ENCODE measurements around the gene TTLL1. TPM values are rescaled to one million over a fixed set of nuclear protein-coding genes. Genes with fewer than 3 reads are reported as not detected.

The TTLL1 gene
- 1.6 and 2.5 TPM in 2 replicates for total RNA-seq (2014; rRNA removed; shearing (Covaris generic))

DNA sequence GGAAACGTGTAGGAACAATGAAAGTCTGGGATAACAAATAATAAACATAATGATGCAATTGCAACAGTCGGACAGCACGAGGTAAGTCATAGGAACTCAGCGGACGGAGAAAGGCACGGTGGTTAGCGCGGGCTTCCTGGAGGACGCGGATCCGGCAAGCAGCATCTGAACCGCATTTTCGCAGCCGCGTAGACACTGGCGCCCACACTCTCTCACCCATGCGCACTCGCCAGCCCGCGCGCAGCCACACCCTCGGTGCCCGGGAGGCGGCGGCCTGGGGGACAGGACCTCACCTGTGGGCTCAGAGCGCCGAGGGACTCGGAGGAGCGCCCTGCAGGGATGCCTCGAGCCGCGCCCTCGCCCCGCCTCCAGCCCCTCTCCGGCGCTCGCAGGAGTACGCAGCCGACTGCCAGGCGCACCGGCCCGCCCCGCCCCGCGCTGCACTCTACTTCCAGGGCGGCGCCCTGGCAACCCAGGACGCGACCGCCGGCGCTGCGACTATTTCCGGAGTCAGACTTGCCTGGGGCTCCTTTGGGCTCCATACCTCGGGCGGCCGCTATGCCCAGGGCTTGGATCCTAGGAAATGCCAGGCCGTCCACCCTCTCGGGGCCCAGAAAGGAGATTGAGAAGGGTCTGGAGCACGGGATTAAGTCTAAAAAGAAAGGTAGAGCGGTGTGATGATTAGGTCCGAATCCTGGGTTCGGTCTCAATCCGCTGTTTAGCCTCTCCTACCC, at the start of gene TTLL1:
Gene TTLL1, minus strand, starts transcription at position 408 of the 734 bp plus-strand sequence. CDS start 13,805 bp downstream, outside the sequence.
- peak; percentile 79 for DNase-seq (ENCODE audit: low spot score)

DNA sequence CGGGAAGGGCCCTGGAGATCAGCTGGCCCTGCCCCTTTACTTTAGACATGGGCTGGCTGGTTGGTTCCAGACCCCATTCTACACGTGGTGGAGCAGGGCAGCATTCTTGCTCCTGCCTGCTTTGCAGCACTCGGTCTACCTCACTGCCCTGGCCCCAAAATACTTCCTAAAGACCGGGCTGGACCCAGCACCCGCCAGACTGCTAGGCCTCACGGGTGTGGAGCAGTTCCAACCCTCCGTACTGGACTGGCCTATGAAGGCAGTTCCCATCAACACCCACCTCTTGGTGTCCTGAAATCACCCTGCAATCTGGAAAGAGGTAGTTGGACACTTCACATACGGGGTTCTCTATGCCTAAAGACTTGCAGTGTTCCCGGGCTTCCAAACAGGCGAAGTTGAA, 47.6 kb upstream of the TTLL1 start:
- no peak for DNase-seq (ENCODE audit: low spot score)

DNA sequence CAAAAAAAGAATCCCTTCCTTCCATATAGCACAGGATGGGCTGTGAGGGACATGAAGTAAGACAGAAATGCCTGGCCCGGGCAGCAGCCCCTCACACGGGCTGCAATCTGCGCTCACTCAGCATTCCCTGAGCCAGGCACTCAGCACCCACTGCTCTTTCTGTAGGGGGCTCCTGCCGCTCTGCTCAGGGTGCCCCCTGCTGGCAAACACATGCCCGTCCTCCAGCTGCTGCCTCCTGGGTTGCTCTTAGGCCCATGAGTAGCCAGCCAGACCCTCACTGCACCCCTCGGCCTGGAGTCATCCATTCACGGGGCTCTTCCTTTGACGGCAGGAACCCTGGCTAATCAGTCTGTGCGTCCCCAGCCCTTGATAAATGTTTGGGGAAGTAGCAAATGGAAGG, 47.1 kb upstream of the TTLL1 start:
- DNase-seq (ENCODE audit: low spot score) = no peak

DNA sequence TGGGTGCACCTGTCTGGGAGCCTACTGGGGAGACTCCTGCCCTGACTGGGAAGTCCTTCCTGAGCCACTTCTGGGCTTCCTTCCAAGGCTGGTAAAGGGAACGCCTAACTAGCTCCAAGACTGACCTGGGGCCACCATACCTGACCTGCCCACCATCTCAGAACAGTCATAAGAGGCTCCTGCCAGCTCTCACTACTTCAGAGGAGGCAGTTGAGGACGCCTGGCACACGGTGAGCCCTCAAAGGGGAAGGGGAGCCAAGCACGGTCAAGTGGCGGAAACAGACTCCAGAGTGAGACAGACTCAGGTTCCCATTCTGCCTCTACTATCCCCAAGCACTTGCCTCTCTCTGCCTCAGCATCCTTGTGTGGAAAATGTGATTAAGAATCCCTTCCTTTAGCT, 46.4 kb upstream of the TTLL1 start:
- DNase-seq (ENCODE audit: low spot score) = no peak

DNA sequence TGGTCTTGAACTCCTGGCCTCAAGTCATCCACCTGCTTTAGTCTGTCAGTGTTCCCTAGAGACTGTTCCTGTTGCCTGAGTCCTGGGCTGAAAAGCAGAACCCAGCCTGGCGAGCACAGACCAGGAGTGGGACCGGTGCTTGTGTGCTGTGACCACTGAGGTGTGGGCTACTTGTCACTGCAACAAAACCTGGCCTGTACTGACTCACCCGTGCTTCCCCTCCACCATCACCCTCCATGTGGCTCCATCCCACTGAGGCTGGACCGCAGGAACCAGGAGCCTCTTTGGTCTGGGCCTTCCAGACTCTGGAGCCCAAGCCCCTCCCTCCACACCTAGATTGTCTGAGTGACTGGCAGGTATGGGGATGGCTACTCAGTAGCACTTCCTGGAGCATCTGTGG, 45.4 kb upstream of the TTLL1 start:
- DNase-seq (ENCODE audit: low spot score) = no peak

DNA sequence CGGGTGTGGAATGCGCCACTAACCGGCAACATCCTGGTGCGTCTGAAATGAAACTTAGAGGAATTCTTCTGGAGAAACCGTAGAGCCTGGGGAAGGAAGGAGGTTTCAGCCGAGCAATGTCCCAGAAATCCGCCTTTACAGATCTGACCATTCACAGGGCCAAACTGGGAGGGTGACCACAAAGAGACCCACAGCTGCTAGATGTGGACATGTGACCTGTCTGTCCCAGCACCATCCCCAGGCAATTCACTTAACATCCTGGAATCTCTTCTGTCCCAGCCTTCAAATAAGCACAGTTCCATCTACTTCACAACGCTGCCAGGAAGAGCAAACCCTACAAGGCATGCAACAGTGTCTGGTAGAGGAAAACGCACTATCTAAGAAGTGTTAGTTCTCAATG, 44.2 kb upstream of the TTLL1 start:
- no peak for DNase-seq (ENCODE audit: low spot score)

DNA sequence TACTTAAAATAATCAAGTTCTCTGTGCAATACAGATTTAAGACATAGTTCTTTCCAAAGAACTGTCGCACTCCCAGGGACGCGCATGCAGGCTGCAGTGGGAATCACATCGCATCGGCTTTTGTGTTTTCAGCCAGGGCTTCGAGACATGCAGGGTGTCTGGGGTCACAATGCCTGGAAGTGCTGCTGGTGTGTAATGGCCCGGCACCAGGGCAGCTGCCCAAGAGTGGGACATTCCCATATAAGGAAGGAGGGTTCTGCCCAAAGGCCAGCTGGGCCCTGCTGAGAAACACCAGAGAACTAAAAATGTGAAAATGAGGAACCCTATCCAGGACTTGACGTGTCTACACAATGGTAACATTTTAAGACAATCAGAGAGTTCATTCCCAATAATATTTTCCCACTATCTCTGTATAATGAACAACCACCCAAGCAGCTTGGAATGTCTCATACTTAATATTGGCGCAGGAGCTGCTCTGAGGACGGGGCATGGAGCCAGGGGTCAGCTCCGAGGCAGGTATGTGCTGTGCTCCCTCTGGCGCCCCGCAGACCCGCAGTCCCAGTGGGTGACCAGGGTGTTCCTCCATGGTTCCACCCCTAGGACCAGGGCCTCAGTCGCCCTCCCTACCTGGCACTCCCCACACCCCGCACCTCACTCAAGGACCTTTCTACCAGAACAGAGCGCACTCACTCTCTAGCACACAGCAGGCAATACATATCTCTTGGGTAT, 42.7 kb upstream of the TTLL1 start:
- DNase-seq (ENCODE audit: low spot score) = no peak

DNA sequence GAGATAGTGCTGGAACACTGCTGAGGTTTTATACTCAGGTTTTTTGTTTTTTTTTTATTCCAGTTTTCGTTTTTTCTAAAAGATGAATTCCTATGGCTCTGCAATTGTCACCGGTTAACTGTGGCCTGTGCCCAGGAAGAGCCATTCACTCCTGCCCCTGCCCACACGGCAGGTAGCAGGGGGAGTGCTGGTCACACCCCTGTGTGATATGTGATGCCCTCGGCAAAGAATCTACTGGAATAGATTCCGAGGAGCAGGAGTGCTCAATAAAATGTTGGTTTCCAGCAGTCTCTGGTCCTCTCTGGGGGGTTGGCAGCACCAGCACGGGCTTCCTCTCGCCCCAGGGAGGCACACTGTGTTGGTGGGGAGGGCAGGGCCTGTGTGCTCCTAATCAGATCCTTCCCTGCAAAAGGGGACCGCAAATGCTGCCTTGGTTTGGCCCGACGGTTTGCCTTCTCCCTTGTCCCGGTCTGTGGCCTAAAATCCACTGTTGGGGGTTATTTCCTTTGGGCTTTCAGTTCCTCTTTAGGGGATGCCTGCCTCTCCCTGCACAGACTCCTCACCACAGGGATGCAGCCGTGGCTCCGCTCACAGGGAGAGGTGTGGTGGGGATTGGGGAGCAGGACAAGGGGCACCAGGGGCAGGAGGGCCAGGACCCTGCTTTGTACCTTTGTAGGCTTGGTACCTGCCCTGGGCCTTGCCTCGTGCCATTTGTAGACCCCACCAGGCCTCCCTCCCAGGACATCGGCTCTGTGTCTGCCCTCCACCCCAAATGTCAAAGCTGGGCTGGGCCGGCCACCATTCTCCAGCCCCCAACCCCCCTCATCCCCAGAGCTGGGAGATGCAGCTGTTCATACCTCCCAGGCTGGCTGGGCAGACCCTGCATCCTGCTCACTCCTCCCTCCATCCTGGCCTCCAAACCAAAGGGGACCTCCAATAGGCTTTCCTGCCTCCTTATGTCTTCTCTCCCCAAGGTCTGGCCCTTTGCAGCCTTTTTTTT, 40.5 kb upstream of the TTLL1 start:
- no peak for DNase-seq (ENCODE audit: low spot score)

DNA sequence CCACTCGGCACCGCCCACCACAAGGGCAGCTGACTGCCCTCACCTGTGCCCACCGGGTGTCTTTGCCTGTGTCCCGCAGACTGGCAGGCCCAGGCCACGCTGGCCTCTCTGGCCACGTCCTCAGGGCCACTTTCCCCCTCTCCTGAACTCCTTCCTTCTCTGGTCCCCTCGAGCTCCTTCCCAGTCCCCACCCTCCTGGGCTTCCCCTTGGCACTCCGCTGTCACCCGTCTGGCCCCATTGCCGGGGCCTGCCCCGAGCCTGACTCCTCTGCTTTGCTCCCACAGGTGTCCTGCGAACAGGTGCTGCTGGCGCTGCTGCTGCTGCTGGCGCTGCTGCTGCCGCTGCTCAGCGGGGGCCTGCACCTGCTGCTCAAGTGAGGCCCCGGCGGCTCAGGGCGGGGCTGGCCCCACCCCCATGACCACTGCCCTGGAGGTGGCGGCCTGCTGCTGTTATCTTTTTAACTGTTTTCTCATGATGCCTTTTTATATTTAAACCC, 39.8 kb upstream of the TTLL1 start:
- DNase-seq (ENCODE audit: low spot score) = no peak

DNA sequence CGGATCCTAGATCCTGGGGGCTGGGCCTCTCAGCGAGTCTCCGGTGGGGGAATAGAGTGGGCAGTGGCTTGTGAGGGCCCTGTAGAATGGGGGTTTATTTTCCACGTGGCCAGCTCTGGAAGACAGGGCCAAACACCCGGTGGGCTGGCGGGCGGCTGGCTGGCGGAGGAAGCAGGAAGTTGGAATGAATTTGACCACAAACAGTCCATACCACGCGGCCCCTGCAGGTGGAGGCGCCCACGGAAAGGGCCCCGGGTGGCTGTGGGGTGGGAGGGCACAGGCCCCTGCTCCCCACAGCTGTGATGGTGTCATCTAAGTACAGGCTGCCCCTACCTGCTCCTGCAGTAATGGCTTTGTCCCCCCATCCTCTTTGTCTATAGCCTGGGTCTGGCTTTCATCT, 38.9 kb upstream of the TTLL1 start:
- no peak for DNase-seq (ENCODE audit: low spot score)

DNA sequence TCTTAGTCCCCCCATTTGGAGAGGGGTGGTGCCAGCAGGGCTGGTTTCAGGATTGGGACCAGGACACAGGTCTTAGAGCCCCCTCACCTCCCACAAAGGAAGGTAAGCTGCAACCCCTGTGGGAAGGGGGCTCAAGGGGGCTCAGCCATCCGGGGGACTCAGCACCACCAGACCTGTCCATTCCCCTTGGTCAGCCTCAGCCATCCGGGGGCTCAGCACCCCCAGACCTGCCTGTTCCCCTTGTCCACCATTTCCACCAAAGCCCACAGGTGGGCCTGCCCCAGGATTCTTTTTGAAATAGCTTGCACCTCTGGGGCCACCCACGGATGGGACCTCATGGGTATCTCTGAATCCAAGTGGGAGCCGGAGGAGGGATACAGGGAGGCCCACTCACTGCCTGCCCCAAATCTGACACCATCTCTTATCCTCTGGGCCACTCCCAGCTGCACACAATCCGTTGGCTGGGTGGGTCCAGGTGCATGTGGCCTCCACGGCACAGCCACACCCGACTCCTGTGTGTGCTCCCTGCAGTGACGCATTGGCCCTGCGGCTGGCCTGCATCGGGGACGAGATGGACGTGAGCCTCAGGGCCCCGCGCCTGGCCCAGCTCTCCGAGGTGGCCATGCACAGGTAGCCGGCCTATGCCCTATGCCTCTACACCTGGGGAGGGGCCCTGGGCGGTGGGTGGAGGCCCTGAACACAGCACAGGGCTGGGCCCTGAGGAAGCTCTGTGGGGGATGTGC, 38.1 kb upstream of the TTLL1 start:
- no peak for DNase-seq (ENCODE audit: low spot score)

DNA sequence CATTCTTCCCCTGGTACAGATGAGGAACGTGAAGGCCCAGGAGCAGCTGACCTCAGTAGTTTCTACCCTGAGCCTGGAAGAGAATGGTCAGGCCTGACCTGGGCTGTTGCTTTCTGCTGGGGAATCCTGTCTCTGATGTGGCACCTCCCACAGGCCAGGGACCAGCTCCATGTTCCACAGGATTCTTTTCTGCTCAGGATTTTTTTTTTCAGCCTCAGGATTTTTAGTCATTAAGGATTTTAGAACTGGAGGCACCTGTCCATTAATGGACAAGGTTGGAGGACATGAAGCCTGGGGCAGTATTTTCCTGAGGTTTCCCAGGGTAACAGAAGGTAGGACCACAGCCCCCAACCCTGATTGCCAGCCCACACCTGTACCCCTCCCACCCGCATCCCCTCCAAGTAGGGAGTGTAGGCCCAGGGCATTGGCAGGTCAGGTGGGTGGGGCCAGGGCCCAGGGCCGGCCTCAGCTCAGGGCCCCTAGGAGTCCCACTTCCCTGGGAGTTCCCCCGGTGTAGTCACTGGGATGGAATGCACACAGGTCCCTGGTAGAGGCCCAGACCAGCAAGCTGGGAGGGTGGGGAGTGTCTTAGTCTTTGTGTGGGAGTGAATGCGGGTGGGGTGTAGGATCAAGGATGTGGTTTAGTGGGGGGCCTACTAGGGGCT, 37.4 kb upstream of the TTLL1 start:
- peak; percentile 59 for DNase-seq (ENCODE audit: low spot score)

DNA sequence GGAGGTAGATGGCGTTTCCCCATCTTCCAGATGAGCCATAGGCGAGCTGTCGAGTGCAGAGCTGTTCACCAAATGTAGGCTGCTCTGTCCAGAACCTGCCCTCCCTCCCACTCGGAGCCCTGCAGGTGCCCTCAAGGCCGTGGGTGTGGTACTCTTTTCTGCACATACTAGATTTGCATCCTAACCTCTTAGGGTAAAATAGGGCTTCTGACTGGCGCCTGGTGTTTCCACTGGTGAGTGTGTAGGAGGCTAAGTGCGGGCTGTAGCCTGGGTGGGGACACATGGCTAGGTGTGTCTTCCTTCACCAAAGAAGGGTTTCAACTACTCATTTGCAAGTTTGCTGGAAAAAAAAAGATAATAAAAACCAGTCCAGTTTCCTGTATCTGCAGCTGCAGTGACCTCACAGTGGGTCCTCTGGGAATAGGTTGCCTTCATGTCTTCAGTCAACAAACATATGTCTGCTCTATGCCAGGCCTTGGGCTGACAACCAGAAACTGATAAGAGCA, 29.8 kb upstream of the TTLL1 start:
- no peak for DNase-seq (ENCODE audit: low spot score)

DNA sequence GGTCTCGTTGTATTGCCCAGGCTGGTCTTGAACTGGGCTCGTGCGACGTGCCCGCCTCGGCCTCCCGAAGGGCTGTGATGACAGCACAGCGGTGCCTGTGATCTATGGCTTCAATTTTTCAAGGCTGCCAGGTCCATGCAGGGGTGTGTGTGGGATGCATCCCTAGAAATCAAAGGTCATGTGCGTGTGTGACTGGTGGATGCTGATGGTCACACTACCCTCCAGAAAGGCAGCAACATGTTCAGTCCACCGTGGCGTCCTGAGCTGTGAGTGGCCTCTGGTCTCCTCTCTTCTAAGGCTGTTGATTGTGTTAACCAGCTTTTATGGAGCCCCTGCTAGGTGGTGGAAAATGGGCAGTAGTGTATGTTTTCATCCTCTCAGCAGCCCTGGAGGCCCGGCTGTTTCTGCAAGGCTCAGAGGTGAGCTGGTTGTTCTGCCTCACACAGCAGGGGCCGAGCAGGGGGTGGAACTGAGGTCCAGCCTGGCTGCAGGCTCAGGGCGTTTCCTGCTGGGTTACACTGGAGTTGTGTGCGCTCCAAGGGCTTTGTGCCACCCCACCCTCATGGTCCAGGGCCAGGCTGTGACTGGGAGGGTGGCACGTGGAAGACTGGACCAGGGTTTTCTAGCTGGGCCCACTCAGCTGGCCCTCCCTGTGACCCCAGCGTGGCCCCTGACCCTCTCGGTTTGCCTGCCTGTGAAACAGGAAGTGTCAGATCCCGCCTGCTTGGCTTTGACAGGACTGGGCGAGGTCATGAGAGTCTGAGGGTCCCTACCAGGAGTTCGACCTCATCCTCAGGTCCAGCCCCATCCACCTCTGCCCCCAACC, 29.0 kb upstream of the TTLL1 start:
- no peak for DNase-seq (ENCODE audit: low spot score)

DNA sequence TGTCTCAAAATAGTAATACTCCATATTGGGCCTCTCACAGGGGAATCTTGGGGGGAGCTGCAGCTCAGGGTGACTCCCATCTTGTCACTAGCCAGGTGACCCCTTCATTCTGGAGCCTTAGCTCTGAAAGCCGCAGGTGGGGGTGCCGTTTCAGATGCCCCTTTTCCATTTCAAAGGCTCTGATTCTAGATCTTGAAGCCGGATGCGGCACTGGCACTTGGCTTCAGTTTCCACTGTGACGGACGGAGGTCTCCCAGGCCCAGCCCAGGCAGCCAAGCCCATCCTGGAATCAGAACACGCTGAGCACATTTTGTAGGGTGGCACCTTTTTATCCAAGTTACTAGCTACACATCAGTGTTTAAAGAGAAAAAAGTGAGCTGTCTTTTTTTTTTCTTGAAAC, 27.7 kb upstream of the TTLL1 start:
- DNase-seq (ENCODE audit: low spot score) = no peak

DNA sequence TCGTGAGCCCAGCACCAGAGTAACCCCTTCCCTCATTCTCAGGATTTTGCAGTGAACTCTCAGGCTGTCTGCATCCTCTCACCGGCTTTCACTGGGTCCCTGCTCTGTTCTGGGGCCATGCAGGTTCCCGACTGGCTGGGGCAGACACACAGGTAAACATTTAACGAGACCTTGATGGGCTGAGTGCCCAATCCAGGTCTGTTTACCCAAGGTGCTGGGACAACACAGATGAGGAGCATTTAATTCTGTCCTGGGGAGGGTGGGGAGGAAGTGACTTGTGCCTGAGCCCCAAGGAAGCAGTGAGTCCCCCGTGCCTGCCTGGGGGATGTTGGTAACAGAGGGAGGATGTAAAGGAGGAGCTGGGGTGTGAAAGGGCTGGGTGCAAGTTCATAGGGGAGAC, 25.8 kb upstream of the TTLL1 start:
- peak; percentile 75 for DNase-seq (ENCODE audit: low spot score)

DNA sequence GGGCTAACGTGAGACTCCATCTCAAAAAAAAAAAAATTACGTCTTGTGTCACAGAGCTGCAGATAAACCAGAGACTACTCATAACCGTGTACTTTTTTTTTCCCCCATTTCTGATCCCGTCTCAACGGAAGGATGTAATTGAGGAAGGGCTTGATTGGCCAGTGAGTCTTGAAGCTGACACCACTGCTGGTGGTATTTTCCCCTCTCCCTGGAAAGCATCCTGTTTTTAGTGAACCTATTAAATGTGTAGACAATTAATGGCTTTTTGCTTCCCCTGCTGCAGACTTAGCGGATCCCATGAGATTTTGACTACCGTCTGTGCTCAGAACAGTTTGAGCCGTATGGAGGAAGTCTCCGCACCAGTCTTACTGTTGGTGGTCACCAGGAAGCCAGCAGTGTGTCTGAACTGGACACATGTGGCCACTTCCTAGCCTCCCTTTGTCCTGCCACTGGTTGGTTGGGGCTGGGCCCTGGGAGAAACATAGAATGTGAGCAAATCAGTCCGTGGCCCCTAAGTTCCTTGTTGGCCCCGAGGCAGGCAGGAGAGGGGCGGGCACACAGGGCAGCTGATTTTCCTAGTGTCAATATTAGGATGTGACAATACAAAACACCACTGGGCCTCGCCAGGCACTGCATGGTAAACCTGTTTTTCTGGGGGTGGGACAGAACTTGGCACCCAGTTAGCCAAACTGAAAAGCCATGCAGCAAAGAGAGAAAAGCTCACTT, 24.5 kb upstream of the TTLL1 start:
- peak; percentile 38 for DNase-seq (ENCODE audit: low spot score)

DNA sequence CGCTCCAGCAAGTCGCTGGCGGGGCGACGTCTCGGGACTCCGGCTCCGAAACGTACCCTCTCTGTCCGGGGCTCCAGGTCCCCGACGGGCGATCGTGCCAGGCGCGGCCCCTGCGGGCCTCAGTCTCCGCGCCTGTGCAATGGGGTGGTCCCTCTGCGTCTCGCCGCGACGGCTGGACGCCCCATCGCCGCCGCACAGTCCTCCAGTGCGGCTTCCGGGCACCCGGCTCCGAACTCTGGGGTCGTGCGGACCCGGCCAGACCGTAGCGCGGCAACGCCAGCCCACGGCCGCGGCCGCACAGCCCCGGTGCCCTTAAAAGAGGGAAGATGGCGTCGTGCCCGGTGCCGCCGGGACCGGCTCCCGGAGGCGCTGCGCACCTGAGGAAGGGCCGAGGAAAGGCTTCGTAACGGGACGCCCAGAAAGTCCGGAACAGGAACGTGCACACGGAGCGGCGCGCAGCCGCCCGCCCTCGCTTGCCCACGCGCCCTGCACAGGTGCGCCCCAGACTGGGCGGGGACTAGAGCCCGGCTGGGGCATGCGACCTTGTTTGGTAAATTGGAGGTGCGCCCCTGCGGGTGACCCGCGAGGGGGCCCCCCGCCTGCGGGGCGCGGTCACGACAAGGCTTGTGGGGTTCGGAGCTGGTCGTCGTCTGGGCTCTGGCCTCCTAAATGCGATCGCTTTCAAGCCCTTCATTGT, 21.9 kb upstream of the TTLL1 start:
- no peak for DNase-seq (ENCODE audit: low spot score)
